NCI-H2196 treated with DMSO at 0.1 percent for 48 hours (cell line): ENCODE measurements around the gene AVPR2.

ENCODE experiments used
- DNase-seq: peaks from one replicate; lab custom pipeline; 2025; ENCODE audit not compliant: unreplicated experiment; lab: John Stamatoyannopoulos, UW

AVPR2 gene

DNA sequence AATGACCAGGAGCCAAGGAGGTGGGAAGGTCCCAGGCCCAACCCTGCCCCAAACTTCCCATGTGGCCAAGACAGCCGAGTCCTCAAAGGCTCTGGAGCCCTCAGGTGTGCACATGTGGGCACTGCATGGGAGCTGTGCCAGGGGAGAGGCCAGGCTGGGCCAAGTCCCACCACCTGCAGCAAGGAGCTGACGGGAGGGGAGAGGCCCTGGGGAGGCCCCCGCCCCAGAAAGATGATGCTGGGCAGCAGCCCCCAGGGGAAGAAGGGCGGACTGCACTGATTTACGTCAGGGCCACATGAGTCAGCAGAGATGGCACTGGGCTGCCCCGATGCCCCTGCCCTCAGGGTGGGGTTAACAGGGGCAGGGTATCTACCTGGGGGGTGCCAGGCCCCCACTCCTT, 19.9 kb upstream of the AVPR2 start:
- no peak for DNase-seq

DNA sequence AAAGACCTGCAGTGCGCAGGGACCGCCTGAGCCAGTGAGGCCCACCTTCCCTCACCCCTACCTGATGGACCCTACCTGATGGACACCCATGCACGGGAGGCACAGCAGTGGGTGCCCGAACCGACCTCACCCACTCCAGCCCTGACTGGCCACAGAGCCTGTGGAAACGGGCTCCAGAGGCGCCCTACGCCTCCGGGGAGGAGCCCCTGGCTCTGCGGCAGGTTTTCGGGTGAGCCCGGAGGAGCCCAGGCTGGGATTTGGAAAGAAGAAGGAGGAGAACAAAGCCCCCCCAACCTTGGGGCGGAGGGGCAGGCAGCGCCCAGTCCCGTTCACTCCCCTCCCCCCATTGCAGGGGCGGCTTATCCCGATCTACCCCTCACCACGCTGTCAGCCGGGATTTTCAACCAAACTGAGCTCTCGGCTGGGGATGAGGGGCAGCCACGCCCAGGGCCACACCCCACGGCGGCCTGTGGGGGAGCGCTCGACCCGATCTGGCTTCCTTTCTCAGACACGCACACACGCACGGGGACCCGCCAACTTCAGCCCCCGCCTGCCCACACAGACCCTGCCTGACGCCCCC, 19.2 kb upstream of the AVPR2 start:
- DNase-seq, result no peak

DNA sequence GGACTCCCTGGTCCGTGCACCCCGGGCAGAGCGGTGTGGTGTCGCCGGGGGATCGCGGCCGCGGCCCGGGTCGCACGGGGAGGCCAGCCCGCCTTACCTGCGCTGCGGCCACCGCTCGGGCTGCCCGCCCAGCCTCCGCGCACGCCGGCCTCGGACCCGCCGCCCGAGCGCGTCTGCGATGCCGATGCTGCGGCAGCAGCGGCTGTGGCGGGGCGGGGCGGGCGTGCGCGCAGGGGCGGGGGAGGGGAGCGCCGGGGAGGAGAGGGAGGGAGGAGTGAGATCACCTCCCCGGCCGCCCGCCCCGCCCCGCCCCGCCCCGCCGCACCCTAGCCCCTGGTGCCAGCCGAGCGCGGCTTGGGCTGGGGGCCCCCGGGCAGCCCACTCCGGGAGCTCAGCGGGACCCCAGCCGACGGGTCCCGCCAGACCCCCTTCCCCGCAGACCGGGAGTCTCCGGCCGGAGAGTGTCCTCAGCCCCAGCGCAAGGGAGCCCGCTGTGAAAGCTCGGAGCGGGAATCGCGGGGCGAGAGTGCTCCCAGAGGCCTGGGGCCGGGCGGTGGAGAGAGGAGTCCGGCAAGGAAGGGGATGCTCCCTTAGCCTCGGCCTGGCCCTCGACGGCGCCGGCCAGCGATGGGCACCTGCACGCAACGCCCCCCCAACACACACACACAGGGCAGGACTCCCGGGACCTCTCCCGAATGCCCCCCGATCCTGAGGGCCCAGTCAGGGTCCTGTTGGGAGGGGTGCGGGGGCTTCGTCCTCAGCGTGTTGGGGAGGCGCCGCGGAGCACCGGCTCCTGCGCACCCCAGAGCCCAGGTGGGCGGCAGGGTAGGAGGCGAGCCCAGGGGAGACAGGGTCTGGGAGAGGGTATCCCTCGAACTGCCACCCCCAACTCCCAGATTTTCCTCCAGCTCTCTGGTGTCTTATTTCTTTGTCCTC, 18.2 kb upstream of the AVPR2 start, which contains the start of gene L1CAM:
L1CAM (minus strand) TSS at position 206 of the 936 bp plus-strand sequence. CDS start 10,337 bp downstream, outside the sequence.
- DNase-seq, result no peak

DNA sequence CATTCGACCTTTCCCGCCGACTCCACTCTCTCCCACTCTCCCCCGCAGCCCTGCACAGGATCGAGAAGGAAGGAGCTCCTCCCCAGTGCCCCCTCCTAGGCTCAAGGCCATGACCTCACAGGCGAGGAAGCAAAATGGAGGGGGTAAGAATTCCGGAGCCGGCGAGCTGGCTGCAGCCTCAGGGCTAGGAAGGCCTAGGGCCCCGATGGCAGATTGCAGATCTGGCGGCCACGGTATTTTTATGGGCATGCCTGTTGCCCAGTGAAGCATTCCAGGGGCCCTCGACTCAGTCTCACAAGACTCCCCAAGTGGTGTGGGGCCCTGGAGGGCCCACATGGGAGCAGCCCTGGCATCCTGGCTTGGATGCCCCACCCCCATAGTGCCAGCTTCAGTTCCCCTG, 17.6 kb upstream of the AVPR2 start:
- DNase-seq, result no peak

DNA sequence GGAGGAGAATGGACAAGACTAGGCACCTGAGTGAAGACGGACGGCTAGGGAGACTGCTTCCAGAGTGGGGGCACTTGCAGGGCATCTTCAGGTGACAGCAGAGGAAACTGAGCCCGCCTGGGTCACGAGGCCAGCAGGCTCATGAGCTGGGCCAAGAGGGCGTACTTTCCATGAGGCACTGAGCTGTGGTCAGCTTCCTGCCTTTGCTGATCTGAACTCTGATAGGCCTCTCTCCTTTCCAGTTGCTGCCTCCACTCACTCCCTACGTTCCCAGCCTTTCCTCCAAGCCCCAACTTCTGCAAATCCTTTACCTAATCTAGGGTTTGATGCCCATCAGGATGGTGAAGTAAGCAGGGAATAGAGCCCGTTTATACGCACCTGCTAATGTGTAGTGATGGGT, 17.1 kb upstream of the AVPR2 start:
- no peak for DNase-seq

DNA sequence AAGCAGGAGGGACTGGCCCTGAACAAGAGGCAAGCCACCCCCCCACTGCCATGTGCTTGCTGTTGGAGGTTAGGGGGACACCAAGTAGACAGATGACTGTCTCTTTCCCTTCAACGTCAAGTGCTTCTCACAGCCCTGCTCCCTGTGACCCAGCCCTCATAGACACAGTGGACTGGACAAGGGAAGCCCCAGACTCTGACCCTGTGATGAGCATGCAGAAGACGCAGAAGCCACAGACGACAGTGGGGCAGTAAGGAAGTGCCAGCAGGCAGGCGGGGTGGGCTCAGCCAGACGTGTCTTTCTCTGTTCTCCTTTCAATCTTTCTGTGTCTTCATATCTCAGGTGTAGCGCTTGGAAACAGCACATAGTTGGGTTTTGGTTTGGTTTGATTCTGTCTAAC, 16.1 kb upstream of the AVPR2 start:
- DNase-seq, result no peak

DNA sequence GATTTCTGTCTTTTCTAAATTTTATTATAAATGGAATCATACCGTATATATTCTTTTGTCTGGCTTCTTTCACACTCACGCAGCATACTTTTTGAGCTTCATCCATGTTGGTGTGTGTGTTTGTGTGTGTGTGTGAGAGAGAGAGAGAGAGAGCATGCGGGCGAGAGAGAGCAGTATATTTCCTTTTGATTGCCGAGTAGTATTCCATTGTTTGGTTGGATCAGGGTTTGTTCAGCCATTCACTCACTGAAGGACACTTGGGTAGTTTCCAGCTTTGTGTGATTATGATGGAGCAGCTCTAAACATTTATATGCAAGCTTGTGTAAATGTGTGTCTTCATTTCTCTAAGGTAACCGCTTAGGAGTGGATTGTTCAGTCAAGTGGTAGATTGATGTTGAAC, 15.3 kb upstream of the AVPR2 start:
- no peak for DNase-seq

DNA sequence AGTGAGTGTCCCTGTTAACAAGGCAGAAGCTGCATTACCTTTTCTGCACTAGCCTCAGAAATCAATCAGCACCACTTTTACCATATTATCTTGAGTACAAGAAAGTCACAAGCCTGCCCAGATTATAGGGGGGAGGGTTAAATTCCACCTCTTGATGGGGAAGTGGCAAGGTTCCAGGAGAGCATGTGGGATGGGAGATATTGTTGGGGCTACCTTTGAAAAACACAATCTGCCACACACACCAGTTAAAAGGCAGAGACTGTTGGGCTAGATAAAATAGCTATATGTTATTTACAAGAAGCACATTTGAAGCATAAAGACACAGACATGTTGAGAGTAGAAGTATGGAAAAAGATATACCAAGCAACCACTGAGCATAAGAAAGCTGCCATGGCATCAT, 6.6 kb upstream of the AVPR2 start:
- no peak for DNase-seq

DNA sequence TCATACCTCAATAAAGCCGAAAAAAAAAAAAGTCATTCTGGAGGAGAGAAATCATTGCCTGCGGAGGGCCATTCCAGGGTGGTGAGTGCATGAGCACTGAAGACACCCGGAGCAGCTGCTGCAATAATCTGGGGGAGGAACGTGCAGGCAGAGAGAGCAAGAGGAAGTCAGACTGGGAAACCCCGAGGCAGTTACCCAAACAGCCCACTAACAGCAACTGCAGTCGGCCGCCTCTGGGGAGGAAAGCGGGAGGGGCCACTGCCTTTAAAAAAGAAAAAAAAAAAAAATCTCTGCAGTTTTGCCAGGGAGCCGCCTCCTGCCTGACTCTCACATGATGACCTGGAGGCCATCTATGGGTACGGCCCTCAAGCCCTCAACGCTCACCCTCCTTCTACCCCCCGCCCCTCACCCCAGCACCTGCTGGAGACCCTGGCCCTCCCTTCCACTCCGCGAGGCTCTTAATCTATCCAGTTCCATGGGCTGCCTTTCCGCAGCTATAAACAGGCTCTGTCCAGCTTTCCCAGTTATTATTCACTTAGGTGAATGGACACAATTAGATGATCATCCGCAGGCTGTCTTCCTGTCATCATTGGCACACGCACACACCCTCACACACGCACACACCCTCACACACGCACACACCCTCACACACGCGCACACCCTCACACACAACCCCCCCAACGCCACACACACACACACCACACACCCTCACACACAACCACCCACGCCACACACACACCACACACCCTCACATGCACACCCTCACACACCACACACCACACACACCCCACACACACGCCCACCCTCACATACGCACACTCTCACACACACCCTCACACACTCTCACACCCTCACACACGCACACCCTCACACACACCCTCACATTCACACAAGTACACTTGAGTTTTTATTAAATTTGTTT, 3.4 kb upstream of the AVPR2 start:
- DNase-seq, result no peak

DNA sequence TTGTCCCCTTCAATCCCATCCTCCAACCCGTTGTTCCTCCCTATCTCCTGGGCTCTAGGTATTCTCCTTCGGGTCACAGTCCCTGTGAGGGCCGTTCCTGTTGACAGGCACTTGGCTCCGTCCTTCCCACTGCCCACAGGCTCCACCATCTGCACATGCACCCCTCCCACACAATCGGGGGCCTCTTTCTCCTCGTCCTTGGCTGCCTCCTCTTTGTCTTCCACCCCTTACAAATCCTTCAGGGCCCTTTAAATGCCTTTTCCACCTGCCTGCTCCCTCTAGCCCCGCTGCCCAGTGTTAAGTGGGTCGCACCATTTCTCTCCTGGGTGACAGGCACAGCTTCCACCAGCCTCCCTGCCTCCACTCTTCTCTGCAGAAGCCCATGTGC, 2.7 kb upstream of the AVPR2 start:
- no peak for DNase-seq

DNA sequence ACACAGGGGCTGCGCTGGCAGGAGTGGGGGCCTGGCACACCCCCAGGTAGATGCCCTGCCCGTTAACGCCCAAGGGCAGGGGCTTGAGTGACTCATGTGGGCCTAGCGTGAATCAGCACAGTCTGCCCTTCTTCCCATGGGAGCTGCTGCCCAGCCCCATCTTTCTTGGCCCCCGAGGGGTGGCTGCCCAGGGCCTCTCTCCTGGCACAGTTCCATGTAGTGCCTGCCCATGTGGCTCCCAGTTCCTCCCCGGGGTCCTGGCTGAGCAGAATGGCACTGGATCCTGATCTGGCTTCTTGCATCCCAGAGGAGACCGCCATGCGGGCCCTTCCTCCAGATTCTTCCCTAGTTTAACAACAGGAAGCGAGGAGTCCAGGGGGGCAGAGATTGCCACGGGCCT, 2.1 kb upstream of the AVPR2 start:
- DNase-seq, result no peak

DNA sequence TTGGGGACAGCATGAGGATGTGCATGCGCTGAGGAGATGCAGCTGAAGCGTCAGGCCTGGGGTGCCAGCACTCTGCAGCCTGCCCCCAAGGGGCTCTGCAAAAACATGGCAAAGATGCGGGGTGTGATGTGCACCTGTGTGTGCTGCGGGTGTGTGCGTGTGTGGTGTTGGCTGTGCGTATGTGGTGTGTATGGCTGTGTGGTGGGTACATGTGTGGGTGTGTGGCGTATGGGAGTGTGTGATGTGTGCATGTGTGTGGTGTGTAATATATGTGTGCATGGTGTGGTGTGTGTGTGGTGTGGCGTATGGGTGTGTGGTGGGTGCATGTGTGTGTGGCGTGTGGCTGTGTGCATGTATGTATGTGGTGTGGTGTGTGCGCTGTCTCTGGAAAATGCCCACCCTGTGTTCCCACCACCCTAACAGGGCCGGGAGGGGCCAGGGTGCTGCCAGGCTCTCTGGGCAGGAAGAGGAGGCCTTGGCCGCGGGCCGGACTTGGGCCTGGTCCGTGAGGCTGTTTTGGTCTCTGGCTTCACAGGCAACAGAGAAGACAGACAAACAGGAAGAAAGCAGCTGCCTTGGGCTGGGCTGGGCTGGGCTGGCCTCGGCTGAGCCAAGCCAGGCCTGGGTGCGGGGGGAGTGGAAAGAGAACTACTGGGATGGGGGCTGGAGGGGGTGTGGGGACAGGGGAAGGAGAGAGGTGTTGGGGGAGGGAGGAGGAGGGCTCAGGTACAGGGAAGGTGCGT, 1.1 kb upstream of the AVPR2 start:
- no peak for DNase-seq

DNA sequence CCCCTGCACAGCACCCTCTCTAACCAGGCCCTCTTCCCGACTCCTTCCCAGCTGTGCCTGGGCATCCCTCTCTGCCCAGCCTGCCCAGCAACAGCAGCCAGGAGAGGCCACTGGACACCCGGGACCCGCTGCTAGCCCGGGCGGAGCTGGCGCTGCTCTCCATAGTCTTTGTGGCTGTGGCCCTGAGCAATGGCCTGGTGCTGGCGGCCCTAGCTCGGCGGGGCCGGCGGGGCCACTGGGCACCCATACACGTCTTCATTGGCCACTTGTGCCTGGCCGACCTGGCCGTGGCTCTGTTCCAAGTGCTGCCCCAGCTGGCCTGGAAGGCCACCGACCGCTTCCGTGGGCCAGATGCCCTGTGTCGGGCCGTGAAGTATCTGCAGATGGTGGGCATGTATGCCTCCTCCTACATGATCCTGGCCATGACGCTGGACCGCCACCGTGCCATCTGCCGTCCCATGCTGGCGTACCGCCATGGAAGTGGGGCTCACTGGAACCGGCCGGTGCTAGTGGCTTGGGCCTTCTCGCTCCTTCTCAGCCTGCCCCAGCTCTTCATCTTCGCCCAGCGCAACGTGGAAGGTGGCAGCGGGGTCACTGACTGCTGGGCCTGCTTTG, 1.1 kb downstream of the AVPR2 start:
- DNase-seq, result no peak

DNA sequence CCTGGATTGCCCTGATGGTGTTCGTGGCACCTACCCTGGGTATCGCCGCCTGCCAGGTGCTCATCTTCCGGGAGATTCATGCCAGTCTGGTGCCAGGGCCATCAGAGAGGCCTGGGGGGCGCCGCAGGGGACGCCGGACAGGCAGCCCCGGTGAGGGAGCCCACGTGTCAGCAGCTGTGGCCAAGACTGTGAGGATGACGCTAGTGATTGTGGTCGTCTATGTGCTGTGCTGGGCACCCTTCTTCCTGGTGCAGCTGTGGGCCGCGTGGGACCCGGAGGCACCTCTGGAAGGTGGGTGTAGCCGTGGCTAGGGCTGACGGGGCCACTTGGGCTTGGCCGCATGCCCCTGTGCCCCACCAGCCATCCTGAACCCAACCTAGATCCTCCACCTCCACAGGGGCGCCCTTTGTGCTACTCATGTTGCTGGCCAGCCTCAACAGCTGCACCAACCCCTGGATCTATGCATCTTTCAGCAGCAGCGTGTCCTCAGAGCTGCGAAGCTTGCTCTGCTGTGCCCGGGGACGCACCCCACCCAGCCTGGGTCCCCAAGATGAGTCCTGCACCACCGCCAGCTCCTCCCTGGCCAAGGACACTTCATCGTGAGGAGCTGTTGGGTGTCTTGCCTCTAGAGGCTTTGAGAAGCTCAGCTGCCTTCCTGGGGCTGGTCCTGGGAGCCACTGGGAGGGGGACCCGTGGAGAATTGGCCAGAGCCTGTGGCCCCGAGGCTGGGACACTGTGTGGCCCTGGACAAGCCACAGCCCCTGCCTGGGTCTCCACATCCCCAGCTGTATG, 1.8 kb downstream of the AVPR2 start:
- DNase-seq, result no peak

DNA sequence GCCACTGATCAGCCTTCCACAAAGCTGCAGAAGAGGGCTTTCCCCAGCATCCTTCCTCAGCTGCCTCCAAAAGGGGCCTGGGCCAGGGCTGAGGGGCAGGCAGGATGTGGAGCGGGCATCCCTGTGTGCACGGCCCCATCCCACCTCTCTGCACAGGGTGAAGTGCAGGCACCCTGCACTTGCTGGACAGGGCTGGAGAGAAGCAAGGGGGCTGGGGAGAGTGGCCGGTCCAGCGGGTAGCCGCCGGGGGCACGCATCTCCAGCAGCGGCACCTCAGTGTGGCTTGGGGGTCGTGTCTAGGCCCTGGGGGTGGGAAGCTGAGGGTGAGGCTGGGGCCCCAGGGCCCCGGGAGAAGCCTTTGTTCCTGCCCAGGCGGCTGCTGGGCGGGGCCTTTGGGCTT, 3.0 kb downstream of the AVPR2 start:
- DNase-seq, result no peak

DNA sequence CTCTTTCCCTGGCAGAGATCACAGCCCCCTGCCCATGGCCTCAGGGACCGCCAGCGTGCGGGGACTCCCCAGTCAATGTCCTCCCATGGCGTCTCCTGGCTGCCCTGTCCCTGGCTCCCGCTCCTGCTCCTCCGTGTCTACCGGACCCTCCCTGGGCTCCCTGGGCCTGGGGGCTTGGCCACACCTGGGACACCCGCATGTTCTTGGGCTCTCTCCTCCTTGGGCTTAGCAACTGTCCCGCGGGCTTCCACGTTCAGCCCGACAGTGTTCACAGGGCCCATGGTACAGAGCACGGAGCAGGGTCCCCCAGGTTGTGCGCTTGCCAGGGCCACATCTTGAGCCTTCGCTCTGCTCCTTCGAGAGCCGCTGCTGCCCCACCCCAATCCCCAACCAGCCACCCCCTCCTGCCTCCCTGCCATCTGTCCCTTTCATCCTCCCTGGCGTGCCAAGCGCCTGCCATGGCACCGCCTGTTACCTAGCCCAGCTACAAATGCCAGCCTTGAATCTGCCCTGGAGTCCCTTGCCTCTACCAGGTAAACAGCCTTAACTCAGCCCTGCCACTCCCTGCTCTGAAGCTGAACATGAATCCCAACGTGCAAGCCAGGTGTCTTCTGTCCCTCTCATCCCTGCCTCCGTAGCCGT, 3.9 kb downstream of the AVPR2 start:
- DNase-seq, result no peak

DNA sequence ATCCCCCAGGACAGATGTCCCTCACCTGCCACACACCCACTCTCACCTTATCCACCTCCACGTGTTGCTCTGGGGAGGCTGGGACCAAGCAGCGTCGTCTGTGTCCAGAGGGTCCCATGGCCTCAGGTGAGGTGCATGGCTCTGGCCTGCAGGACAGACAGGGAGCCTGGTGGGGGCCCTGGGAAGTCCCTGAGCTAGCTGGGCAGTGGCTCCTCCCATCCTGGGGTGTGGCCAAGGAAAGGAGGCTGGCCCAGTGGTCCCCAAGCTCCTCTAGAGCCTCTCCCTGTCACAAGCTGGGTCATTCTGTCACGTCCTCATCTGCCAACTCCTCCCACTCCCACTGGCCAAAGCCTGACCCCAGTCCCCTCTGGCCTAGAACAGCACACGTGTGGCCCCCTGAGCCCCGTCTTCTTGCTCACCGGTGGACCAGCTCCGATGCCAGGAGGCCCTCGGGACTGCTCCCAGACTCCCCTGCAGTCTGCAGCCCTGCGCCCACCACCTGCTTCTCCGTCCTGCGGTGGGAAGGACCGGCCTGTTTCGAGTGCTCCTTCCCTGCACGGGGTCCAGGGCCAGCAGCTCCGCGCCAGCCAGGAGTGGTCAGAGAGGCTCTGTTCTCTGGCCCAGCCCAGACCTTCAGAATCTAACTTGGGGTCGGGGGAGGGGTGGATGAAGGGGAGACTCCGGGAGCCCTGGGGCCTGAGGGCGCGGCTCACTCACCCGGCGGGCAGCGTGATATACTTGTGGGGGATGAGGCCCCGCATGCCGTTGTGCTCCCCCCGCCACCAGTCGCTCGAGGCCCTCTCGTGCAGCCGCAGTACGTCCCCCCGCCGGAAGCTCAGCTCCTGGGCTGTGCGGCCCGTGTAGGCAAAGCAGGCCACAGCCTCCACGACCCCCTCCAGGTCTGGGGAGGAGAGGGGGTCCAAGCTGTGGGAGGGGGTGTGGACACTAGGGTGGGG, 4.8 kb downstream of the AVPR2 start:
- DNase-seq, result no peak

DNA sequence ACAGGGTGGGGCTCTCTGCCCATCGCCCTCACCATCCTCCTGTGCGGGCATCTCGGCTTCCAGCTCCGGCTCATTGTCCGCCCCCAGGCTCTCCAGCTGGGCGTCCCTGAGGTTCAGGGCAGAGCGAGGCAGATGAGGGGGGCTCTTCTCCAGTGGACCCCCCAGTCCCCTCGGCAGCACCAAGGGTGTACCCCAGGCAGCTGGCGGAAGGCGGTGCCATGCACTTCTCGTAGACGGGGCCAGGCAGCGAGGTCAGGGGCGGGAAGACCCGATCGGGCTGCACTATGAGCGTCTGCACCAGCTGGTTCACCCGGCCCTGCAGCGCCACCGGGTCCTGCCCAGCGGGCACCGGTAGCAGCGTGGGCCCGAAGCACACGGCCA, 5.5 kb downstream of the AVPR2 start:
- no peak for DNase-seq
